NCI-H1417 treated with DMSO at 0.1 percent for 48 hours (cell line): Measurements from ENCODE around the gene TXNDC15.
A peak's percentile ranks its signal among the peaks of the same experiment; 100 is the strongest.
"Not testable (repeated sequence)": the region's sequence is repeated elsewhere in the genome, so short reads cannot be mapped to it uniquely, and the experiment has no call there.

Experiments
- DNase-seq: peaks from one replicate; lab custom pipeline; 2025; lab: John Stamatoyannopoulos, UW

The TXNDC15 gene, protein sequence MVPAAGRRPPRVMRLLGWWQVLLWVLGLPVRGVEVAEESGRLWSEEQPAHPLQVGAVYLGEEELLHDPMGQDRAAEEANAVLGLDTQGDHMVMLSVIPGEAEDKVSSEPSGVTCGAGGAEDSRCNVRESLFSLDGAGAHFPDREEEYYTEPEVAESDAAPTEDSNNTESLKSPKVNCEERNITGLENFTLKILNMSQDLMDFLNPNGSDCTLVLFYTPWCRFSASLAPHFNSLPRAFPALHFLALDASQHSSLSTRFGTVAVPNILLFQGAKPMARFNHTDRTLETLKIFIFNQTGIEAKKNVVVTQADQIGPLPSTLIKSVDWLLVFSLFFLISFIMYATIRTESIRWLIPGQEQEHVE

DNA sequence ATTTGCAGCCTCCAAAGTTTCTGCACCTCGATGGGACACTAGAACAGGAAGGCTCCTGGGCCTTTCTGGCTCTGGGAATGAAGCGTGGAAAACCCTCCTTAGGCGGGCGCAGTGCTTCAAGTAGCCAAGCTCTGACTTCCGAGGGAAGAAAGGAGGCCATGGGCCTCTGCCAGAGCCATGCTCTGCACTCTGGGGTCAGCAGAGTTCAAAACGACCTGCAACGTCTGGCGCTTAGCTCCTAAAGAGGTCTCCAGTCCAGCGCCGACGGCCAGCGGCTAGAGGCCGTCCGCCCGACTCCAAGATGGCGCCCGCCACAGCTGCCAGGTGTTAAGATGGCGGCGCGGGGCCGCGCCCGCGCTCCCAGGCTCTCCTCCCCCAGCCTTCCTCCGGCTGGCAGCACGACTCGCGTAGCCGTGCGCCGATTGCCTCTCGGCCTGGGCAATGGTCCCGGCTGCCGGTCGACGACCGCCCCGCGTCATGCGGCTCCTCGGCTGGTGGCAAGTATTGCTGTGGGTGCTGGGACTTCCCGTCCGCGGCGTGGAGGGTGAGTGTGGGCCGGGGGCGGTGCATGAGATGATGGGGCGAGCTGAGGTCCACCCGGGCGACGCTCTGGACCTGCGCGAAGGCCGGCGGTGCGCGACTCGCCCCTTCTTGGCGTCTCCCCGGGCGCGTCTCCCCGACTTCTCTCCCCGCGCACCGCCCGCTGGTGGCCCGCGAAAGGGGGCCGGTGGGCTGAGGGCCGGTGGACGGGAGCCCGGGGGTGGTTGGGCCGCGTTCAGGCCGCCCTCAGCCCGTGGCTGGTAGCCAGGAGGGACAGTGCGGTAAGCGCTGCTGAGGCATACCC, at the start of gene TXNDC15:
Gene TXNDC15, plus strand, starts transcription at position 385 of the 844 bp plus-strand sequence. Its CDS starts 57 bp downstream, at position 442.
- DNase-seq = no peak

DNA sequence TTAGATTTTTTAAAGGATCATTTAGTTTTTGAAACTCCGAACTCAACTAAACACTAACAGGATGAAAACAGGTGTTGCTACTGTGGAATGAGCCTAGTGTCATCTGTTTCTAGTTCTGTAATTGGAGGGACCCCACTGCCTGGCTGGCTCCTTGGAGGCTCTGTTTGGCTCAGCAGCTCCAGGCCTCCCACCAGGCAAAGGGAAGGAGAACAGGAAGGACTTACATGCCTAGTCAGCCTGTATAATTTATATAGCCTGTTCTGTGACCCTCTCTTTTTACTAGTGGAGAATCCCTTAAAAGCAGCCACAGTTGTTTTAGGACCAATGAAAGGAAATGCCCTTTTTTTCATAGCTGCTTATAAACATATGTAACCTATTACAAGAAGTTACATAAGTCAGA, 49.5 kb upstream of the TXNDC15 start:
- DNase-seq = no peak

DNA sequence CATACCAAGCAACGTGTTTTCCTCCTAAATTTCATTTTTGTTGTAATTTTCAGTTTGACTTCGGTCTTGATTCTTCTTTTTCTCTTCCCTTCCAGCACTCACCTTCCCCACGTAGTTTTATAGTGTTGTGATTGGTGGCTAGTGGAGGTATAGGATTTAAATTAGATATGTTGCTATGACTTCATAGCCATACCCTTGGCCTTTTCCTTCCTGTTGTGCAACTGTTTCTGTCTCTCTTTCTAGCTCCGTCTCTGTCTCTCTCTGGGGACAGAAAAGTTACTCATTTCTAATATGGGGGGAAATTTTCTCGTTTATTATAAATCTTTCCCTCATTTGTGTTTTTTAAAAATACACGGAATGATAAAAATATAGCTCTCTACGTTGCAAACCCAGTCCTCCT, 49.0 kb upstream of the TXNDC15 start:
- DNase-seq = no peak

DNA sequence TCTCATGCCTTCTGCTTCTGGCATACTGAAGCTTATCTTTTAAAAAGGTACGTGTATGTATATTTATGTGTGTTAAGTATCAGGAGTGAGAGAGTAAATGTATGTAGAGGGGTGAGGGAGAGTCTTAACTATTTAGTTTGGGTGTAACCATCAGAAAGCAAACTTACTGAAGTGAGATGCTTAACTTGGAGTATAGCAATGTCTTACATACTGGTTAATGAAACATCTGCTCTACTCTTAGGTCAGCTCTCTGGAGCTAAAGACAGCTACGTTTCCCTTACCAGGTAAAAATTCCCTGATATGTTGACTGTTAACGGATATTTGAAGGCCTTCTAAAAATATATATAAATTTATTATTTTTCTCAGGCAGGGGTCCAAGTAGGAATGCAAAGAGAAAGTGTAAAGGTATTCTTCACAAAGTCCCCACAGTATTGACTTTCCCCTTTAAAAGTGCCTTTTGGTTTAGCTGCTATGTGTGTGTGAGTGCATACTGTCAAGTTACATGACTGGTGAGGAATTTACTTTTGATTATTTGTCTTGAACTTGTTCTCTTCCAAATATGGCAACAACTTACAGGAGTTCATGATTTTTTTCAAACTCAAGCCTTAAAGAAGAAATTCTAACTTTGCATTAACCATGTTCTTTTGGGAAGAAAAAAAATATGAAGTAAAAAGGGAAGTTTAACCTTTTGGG, 40.7 kb upstream of the TXNDC15 start:
- no peak for DNase-seq

DNA sequence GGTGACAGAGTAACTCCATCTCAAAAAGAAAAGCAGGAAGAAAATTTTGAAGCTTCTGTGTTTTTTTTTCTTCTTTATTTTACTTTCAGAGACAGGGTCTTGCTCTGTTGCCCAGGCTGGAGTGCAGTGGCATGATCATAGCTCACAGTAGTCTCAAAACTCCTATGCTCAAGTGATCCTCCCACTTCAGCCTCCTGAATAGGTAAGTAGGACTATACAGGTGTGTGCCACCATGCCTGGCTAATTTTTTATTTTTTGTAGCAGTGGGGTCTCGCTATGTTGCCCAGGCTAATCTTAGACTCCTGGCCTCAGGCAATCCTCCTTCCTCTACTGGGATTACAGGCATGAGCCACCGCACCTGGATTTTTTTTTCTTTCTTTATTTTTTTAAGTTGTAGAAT, 38.5 kb upstream of the TXNDC15 start:
- DNase-seq = no peak

DNA sequence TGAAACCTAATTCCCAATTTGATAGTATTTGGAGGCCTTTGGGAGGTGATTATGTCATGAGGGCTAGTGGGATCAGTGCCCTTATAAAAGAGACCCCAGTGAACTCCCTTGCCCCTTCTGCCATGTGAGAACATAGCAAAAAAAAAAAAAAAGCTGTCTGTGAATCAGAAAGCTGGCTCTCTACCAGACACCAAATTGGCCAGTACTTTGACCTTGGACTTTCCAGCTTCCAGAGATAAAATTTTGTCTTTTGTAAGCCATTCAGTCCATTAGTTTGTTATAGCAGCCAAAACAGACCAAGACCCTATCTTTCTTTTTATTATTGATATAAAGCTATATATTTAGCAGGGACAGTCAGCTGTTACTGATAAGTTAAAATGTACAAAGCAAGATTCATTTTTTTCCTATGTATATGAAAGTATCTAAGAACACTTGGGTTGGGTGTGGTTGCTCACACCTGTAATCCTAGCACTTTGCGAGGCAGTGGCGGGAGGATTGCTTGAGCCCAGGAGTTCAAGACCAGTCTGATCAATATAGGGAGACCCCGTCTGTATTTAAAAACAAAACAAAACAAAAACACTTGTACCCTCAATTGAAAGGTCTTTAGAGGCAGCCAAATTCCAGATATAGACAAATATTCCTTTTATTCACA, 36.5 kb upstream of the TXNDC15 start:
- DNase-seq = no peak

DNA sequence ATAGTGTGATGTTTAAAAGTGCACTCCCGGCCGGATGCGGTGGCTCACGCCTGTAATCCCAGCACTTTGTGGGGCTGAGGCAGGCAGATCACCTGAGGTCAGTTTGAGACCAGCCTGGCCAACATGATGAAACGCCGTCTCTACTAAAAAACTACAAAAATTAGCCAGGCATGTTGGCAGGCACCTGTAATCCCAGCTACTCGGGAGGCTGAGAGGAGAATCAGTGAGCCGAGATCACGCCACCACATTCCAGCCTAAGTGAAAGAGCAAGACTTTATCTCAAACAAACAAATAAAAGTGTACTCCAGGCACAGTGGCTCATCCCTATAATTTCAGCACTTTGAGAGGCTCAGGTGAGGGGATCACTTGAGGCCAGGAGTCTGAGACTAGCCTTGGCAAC, 35.8 kb upstream of the TXNDC15 start:
- not testable (repeated sequence) for DNase-seq

DNA sequence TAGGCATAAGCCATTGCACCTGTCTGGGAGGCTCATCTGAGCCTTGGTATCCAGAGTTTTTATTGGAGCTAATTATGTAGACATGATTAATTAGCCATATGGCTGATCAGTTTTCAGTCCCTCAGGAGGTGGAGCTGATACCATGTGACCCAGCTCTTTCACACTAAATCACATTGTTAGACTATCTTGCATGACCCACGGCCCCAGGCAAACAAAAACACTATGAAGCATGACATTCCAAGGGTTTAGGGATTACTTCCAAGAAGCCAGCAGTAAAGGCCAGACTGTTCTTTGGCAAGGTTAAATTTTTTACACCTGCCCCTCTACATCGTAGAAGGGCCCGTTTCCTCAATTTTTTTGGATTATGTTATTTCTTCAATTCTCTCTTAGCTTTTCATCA, 33.4 kb upstream of the TXNDC15 start:
- no peak for DNase-seq

DNA sequence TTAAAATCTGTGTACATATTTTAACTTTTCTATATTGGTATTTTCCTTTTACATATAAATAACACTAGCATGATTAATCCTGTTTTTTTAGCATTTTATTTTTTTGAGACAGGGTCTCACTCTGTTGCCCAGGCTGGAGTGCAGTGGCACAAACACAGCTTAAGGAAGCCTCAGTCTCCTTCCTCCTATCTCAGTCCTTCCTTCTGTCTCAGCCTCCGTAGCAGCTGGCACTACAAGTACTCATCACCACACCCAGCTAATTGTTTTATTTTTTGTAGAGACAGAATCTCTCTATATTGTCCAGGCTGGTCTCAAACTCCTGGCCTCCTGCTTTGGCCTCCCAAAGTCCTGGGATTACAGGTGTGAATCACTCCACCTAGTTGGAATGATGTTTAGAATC, 29.9 kb upstream of the TXNDC15 start:
- DNase-seq = no peak

DNA sequence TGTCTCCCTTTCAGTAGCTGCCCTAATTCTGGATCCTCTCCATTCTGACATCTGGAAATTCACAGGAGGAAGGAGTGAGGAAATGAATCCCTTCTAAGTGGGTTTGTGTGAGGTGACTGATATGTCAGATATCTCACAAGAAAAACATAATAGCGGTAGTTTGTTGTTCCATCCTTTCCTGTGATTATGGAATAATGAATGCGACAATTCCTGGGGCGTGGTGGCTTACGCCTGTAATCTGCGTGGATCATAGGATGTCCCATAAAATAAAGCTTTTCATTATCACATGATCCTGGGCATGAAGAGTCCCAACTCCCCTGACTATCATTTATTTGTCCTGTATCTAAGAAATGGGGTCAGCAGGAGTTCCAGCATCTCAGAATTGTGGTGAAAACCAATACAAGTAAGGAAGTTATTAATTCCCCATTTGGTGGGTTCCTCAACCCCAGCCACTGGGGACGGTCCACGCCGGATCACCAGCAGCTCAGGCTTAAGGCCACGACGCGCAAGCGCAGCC, 28.8 kb upstream of the TXNDC15 start:
- no peak for DNase-seq

DNA sequence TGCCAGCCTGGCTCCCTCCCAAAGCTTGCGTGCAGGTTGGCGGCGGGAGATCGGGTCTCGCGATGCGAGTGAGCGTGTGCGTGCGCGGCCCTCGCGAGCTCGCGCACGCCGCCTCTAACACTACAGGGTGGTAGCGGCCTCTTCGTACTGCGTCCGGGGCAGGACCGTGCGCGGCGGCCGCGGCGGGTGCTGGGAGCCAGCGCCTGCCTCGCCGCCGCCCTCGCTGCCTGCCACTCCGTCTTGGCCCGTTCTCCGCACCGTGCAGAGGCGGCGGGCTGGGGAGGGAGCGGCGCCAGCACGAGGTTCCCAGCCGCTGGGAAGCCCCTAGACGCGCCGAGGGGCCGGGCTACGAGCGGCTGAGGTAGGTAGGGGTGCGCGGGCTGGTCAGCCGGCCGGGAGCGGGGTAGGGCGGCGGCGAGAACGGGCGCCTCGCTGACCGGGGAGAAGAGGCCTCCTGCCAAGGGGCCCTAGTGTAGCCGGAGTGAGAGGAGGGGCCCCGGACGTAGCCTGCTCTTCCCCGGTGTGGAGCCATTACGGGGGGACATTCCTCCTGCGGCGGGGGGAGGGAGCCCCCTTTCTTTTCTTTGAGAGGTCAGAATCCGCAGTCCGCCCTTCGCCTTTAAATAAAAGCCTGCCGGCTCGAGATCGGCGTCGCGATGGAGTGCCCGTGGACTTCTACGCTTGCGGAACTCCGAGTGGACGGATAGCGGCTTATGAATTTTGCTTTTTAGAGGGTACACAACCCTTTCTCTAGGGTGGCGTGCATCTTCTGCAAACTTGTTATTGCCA, 28.1 kb upstream of the TXNDC15 start, which contains the start of gene C5orf24:
Gene C5orf24, plus strand, starts transcription at position 117 of the 789 bp plus-strand sequence. CDS start 8,933 bp downstream, outside the sequence.
- DNase-seq = peak; percentile 56

DNA sequence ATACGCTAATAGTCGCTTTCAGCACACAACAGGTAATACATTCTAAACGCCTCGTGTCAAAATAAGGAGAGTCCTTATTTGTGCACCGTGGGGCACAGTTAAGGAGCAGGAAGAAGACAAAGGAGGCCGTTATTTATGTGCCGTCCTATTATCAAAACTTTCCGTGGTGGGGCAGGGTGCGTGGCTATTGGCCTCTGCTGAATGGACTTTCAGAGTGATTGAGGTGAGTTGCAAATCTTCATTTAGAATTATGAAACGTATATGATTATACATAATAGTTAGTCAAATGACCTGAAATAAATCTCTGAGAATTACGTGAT, 27.6 kb upstream of the TXNDC15 start:
- DNase-seq = no peak

DNA sequence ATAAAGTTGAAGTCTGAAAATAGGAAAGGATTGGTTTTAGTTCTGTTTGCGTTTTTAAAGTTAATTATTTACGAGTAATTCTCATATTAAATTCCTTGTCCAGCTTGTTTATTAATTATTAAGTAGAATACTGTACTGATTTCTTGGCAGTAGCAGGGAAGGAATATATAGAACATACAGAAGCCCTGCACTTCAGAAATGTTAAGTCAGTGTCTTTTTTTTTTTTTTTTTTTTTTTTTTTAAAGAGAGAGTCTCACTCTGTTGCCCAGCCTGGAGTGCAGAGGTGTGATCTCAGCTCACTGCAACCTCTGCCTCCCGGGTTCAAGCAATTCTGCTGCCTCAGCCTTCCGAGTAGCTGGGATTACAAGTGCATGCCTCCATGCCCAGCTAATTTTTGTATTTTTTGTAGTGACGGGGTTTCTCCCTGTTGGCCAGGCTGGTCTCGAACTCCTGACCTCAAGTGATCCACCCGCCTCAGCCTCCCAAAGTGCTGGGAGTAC, 24.7 kb upstream of the TXNDC15 start:
- DNase-seq = not testable (repeated sequence)

DNA sequence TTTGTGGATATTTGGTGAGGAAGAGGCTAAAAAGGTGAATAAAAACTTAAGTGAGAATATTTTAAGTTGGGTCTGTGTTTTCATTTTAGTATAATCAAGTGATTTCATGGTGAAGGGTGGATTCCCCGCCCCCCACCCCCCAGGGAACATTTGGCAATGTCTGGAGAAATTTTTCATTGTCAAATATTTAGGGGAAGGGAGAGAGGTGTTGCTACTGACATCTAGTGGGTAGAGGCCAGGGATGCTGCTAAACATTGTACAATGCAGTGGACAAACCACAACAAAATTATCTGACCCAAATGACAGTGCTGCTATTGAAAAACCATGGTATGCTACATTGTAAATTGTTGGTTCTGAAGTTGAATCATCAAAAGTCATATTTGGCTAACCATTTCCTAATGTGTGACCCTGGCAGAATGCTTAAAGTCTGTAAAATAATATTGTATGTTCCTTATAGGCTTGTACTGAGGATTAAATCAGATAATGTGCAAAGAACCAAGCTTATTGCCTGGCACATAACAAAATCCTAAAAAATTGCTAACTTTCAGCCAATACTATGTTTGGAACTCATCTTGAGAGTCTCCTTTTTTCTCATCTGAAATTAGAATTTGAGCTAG, 22.8 kb upstream of the TXNDC15 start:
- no peak for DNase-seq

DNA sequence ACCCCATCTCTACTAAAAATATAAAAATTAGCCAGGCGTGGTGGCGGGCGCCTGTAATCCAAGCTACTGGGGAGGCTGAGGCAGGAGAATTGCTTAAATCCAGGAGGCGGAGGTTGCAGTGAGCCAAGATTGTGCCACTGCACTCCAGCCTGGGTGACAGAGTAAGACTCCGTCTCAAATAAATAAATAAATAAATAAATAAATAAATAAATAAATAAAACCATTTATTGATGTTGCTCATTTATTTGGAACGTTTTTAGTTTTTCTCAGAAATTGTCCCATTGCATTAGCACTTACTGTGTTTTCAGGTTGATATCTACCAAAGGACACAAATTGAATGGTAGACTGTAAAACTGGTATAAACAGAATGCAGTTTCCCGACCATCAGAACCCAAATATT, 17.7 kb upstream of the TXNDC15 start:
- not testable (repeated sequence) for DNase-seq

DNA sequence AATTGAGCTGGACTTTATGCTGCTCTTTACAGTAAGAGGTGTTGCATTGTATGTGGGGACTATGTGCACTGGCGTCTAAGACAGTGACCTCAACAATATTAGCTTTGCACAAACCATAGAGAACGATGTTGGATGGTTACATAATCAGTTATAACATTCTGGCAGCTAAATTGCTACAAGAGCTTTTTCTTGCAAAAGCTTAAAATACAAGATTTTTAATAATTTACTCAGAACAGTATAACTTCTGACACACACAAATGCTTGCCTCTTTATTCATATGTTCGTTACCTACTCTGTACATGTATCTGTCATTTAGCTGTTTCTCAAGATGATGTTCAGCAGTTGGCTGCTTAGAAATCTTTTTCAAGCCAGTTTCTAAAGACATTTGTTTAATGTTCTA, 16.8 kb upstream of the TXNDC15 start:
- no peak for DNase-seq

DNA sequence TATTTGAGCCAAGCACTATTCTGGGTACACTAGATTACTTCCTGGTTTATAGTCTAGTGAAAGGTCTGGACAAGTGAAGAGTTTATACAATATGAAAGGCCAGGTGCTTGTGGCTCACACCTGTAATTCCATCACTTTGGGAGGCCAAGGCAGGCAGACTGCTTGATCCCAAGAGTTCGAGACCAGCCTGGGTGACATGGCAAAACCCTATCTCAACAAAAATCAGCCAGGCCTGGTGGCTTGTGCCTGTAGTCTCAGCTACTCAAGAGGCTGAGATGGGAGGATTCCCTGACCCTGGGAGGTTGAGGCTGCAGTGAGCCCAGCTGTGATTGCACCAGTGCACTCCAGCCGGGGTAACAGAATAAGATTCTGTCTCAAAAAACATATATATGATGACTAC, 9.5 kb upstream of the TXNDC15 start:
- no peak for DNase-seq

DNA sequence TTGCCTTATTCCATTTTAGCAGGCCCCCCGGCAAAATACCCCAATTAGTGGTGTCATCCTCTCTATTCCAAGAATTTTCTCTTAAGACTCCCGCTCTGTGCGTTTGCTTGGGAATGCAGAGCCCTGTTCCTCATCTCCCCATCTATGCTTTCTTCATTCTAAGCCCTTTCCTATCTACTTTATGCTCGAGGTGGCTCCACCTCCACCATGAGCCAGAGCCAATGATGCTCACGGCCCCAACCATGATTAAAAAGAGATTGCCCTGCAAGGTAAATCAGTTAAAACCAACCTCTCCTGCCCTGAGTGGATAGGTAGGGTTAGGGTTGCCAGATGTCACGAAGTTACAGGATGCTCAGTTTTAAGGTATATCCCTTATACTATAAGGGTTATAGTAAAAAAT, 677 bp upstream of the TXNDC15 start:
- DNase-seq = no peak

DNA sequence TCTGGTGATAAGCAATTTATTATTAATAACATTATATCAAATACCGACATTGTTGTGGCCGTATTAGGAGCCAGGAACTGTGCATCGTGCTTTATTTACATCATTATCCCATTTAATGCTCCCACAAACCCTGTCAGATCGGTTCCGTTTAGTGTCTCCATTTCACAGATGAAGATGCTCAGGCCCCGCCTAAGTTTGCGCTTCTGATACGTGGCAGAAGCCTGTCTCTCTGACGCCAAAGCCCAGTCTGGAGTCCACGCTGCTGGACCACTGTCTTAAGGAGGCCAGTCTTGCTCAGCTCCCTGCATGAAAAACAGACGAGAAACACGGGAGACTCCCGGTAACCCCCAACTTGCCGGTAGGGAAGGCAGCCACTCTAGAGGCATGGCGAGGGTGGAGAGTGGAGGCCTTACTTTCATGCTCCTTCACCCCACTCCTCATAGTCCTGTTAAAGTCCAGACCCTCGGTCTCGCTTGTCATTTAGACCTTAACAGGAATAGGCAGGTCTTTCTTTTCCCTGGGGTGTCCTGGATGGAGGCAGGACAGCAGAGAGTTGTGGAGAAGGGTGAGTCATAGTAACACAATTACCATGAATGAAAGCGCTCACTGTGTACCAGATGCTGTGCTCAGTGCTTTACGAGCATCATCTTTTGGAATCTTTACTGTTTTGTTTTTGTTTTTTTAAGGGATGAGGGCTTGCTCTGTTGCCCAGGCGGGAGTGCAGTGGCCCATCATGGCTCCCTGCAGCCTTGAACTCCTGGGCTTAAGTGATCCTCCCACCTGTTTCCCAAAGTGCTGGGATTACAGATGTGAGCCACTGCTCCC, 872 bp downstream of the TXNDC15 start:
- no peak for DNase-seq

DNA sequence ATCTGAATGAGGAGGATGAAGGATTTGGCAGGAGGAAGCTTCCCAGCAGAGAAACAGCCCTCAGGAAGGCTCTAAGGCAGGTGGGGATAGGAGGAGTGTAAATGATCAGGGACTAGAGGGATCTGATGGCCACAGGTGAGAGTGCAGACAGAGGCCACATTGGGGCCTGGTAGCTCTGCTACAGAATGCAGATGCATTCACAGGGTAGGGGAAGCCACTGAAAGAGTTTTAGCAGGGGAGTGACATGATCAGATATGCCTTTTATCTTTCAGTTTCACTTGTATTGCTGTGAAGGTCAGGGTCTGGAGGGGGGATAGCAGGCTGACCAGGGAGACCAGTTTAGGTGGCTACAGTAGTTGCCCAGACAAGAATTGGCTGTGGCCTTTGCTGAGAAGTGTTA, 3.0 kb downstream of the TXNDC15 start:
- DNase-seq = no peak
